Renal cortex interstitium (tissue), 11 donors: ENCODE measurements around the gene CLOCK. TPM values are rescaled to one million over a fixed set of nuclear protein-coding genes. Genes with fewer than 3 reads are reported as not detected.

Source experiments
- DNase-seq, 11 donors: peaks; one replicate each; pipeline ENCODE4 v3.0.0-alpha.2; 2013; ENCODE audit warnings: low read depth in 9 of 11, low spot score in 4 of 11; ENCODE audit errors: extremely low read depth in 1 of 11
- polyA plus RNA-seq, 3 donors: library from polyadenylated mRNA; unstranded; fragments of 120-200 nt; gene quantifications; one replicate each; pipeline ENCODE4 v1.2.1, GENCODE V29; 2013; ENCODE audit not compliant: insufficient read length in 3 of 3

The CLOCK gene
- polyA plus RNA-seq, 3 donors: 19.9 to 23.7 (median 22.6) TPM

DNA sequence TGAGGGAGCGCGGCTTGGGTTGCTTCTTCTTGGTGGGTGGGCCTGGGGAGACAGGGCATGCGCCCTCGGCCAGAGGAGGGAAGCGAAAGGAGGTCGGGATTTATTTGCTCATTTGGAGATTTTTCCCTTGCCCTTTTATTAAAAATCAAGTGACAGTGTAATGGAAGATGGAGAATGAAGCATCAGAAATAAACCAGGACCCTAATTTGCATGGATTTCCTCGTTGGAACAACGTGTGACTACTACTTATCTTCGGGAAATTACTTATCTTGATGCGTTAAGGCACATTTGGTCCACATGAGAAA lies 709 bp upstream of the CLOCK start:
- DNase-seq: peak in 4 of 11 donors; percentile 33 to 46 (median 40)

- no peak for DNase-seq
These were observed 278 bp downstream of the CLOCK start for GRCh38 chr4:55546506-55546755.

DNA sequence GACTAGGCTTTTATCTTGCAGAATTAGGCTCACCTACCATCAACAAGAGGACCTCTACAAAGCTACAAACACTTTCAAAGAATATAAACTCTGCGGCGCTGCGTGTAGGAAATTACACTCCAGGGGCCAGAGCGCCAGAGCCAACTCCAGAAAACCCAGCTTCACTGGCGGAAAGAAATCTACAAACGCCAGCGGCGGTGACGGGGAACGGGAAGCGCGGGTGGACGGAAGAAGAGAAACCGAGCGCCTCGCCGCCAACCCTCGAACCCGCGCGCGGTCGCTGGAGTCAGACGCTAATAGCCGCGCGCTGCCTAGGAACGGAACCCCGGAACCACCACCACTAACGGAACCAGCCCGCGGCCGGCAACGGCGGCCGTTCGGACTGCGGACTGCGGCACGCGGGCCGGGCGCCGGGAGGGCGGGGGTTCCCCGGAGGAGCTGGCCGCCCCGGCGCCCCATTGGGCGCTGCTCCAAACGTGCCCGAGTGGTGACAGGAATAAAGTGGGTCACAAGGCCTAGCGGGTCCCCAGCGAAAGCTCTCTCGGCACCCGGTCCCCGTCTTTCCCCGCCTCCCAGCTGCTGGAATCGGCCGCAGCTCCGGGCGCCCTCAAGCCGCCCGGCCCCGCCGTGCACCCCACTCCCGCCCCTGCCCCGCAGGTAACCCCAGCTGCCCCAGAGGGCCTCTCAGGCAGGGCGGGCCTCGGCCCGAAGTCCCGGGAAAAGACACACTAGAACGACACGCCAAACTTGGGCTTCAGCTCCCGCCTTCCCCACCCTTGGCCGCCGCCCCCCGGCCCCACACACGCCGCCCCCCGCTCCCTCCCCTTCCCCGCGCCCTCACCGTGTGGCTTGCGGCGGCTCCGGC lies 836 bp downstream of the CLOCK start:
- peak in 10 of 11 donors; percentile 42 to 67 (median 59) for DNase-seq

- peak in 2 of 11 donors; percentile 15 to 21 for DNase-seq
These were observed 1.6 kb downstream of the CLOCK start for GRCh38 chr4:55545151-55545550.

- no peak for DNase-seq
These were observed 2.9 kb downstream of the CLOCK start for GRCh38 chr4:55543858-55544257.

GRCh38 chr4:55540271-55540670 lies 6.4 kb downstream of the CLOCK start:
- DNase-seq: no peak

DNA sequence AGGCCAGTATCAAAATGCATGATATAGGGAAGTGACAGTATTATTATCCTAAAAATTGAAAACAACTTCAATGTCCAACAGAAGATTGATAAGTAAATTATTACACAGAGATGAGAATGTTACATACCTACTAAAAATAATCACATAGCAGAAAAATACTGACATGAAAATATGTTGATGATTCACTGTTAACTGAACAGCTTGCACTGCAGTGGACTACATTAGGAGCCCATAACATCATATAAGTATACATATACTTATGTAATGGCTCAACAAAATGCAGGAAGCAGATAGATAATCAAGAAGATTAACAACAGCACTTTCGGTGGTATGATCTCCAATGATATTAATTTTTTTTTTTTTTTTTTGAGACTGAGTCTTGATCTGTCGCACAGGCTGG lies 7.1 kb downstream of the CLOCK start:
- no peak for DNase-seq

DNA sequence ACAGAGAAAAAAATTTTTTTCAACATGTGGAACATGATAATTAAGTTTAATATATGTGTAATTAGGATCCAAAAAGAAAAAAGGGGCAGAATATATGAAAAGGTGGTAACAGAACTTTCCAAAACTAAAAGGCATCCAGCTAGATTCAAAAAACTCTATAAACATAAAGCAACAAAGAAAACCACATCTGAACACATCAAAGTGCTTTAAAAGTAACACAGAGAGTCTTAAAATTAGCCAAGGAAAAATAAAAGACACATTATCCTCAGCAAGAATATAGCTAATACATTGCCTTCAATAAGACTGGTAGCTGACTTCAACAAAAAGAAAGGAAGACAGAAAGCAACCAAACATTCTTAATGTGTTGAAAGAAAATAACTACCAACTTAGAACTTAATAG lies 8.2 kb downstream of the CLOCK start:
- no peak for DNase-seq

DNA sequence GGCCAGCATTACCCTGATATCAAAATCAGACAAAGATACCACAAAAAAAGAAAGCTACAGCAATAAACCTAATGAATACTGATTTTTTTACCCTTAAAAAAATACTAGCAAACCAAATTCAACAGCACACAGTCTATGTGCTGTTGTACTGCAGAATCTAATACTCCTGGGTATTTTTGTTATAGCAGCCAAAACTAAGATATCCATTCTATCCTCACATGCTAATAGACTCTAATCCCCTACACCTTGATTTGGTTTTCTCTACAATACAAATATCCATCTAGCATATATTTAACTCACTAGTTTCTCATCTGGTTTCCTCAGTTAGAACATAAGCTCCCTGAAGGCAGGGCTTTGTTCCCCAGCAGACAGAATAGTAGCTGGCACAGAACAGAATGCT lies 12.4 kb downstream of the CLOCK start:
- no peak for DNase-seq

DNA sequence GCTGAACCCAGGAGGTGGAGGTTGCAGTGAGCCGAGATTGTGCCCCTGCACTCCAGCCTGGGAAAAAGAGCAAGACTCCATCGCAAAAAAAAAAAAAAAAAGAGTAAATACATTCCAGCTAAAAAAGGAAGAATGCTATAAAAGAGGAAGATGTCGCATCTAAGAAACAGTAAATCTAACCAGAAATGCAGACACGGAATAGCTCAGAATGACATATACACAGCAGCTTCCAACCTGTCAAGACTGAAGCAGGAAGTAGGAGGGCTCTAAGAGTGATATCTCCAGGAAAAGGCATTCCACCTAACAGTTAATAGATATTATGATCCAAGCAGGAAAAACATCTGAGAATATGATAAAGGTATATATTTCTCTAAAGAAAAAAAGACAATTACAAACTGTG lies 16.0 kb downstream of the CLOCK start:
- DNase-seq: no peak

DNA sequence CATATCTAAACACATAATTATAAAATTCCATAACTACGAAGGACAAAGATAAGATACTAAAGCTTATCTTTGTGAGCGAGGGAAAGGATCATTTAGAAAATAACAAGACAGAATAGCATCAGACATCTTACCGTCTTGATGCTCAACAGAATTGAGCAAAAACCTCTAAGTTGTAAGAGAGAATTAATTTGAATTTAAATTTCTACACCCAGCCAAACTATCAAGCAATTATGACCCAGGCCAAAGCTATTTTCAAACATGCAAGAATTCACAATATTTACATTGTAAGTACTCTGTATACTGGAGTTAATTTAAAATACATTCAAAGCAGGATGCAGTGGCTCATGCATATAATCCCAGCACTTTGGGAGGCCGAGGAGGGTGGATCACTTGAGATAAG lies 16.5 kb downstream of the CLOCK start:
- no peak for DNase-seq

DNA sequence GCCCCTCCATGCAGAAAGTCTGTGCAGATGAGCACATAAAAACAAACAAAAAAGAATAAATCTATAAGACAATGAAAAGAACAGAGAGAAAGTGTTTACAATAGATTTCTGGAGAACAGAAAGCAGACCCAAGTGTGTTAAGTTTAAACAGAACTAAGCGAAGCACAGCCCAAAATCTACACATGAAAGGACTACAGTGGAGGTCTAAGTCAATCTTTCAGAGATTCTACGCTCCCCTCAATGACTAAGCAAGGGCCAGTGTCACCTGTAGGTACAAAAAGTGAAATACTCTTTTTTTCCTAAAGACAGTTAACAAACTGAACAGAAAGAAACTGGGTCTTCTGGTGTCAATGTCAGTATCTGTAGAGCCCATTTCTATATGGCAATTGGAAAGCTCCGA lies 18.2 kb downstream of the CLOCK start:
- no peak for DNase-seq

- no peak for DNase-seq
These were observed 21.7 kb downstream of the CLOCK start for GRCh38 chr4:55524844-55525571.

DNA sequence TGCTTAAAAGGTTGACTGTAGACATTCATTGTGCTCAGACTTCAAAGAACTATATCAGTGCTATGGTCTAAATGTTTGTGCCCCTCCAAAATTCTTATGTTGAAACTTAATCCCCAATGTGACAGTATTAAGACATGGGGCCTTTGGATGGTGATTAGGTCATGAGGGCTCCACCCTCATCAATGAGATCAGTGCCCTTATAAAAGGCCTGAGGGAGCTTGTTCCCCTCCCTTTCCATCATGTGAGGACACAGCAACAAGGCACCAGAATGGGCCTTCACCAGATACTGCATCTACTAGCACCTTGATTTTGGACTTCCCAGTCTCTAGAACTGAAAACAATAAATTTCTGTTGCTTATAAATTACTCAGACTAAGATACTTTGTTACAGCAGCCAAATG lies 28.3 kb downstream of the CLOCK start:
- DNase-seq: no peak

DNA sequence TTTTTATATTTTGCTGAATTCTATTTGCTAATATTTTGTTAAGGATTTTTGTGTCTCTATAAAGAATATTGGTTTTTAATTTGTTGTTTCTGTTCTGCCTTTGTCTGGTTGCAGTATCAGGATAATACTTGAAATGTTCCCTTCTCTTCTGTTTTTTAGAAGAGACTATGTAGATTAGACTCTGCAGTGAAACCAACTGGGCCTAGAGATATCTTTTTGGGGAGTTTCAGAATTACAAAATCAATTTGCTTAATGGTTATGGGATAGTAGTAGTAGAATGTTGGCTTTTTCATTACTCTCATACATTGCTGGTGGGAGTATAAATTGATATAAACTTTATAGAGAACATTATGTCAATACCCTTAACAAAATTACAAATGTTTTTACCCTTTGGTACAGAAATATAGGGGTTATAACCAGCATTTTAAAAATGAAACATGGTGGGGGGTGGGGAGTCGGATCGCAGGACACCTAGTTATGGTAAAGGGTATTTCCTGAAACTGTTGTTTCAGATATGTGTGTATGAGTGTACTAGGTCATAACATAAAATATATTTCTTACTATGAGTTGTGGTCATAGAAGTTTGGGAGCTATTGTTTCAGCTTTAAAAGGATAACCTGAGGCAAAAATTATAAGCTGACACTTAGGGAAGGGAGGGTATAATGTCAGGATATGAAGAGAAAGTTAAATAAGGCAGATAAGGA lies 29.0 kb downstream of the CLOCK start:
- DNase-seq: no peak

DNA sequence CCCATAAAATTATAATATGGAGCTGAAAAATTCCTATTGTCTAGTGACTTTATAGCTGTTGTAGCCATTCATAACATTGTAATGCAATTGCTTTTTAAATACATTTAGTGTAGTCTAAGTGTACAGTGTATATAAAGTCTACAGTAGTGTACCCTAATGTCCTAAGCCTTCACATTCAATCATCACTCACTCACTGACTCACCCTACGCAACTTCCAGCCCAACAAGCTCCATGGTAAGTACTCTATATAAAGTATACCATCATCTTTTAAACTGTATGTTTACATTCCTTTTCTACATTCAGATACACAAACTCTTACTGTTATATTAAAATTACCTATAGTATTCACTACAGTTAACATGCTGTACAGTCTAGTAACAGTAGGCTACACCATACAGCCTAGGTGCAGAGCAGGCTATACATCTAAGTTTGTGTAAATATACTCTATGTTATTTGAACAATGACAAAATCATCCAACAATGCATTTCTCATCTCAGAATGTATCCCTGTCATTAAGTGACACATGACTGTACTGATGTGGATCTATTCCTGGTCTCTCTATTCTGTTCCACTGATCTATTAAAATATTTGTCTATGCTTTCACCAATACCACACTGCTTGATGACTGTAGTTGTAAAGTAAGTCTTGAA lies 33.7 kb downstream of the CLOCK start:
- no peak for DNase-seq

GRCh38 chr4:55512077-55512476 lies 34.6 kb downstream of the CLOCK start:
- no peak for DNase-seq

DNA sequence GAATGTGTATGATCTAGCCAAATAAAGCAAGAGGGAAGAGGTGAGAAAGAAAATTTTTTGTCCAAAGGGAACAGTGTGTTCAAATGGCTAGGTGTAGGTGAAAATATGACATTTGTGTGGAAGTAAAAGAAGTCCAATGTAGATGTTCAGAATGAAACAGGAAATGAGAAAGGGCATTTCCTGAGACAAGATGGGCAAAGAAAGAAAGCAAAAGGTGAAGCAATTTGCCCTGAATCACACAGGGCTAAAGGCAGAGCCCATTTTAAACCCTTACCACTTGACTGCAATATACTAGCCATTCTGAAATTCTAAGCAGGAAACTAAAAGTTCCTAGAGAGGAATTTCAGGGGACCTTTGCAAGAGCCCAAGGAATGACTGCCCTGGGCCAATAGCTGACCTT lies 36.0 kb downstream of the CLOCK start:
- DNase-seq: no peak

GRCh38 chr4:55509266-55509665 lies 37.4 kb downstream of the CLOCK start:
- DNase-seq: no peak

DNA sequence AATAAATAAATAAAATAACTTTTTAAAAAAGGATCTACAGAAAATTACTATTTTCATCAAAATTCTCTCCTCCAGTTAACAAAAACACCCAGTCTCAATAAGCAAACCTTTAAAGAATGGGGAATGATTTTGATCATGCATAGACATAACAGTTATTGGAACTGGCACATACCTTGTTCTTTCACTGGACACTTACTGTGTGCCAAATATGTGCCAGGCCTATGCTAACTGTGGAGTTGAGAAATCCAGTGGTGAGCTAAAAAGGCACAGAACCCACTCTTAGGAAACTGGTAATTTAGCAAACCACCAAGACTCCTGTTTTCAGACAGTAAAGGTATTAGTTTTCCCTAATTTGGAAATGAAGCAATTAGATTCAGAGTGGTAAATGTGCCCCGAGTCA lies 39.1 kb downstream of the CLOCK start:
- DNase-seq: no peak
